Measurements from ENCODE around the gene PTH.

Gene PTH

DNA sequence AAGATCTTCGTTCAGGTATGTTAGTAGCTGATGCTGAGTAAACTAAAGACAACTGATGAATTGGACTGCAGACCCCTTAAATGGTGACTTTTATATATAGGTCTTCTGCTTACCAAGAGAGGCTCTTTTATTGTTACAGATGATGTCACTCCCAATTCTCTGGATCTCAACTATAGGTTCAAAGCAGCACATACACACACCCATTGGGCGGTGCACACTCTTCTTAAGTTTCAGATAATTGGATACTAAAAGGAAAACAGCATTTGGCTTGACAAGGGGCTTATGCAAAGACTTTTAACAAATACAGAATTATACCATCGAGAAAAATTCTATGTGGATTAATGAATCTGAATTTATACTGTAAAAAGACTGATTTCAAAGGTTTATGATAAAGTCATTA lies at the start of gene PTH:
Gene PTH (minus strand): TSS at position 69 of the 400 bp plus-strand sequence. CDS start 3,142 bp downstream, outside the sequence.
- no peak within 1 kb of the TSS for H3K27ac ChIP-seq (ENCODE audit: low read length)
- no peak within 1 kb of the TSS for H3K9ac ChIP-seq (ENCODE audit: low read depth, low read length)
- no peaks in the 10 kb centered on the region for H3K36me3 ChIP-seq (ENCODE audit: insufficient read depth, low read depth, low read length)
- no peaks in the 10 kb centered on the region for H3K4me1 ChIP-seq (ENCODE audit: insufficient read depth, low read length)
- H3K27me3 ChIP-seq (ENCODE audit: insufficient read depth, low read length): no peaks in the 10 kb centered on the region
- H3K4me3 ChIP-seq (ENCODE audit: low read length): no peak within 1 kb of the TSS
- no peaks in the 10 kb centered on the region for H3K9me3 ChIP-seq (ENCODE audit: insufficient read depth, low read depth, low read length)

DNA sequence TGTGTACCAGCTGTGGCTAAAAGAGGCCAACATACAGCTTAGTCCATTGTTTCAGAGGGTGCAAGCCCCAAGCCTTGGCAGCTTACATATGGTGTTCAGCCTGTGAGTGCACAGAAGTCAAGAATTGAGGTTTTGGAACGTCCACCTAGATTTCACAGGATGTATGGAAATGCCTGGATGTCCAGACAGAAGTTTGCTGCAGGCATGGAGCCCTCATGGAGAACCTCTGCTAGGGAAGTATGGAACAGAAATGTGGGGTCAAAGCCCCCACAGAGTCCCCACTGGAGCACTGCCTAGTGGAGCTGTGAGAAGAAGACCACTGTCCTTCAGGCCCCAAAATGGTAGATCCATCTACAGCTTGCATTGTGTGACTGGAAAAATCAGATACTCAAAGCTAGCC lies 42.2 kb upstream of the PTH start:
- Histone ChIP-seq H3K27ac (ENCODE audit: low read length) (no peak overlapping the region), H3K27me3 (ENCODE audit: insufficient read depth, low read length) (no peaks in the 10 kb centered on the region), H3K36me3 (ENCODE audit: insufficient read depth, low read depth, low read length) (no peaks in the 10 kb centered on the region), H3K9ac (ENCODE audit: low read depth, low read length) (no peak overlapping the region), H3K9me3 (ENCODE audit: insufficient read depth, low read depth, low read length) (peaks cover 26% of the 10 kb centered on the region), H3K4me3 (ENCODE audit: low read length) (no peak overlapping the region), H3K4me1 (ENCODE audit: insufficient read depth, low read length) (no peaks in the 10 kb centered on the region)

DNA sequence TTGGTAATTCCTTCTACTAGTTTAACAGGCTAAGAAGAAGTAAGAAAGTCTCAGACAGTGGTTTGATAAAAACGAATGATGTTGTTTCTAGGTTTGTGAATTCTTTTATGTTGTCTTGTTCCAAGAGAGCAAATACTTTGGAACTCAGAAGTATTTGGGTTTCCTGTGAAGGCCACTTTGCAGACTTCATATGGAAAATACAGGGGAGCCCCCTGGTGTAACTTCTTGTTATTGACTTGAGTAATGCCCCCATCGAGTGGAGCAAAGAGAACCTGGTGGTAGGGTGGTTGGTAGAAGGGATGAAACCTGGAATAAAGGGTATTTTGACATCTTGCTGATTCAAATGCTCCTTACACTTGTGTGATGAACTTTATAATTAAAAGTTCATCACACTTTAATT lies 40.0 kb upstream of the PTH start:
- H3K36me3 ChIP-seq (ENCODE audit: insufficient read depth, low read depth, low read length): no peaks in the 10 kb centered on the region
- no peak overlapping the region for H3K4me3 ChIP-seq (ENCODE audit: low read length)
- no peak overlapping the region for H3K27ac ChIP-seq (ENCODE audit: low read length)
- H3K9me3 ChIP-seq (ENCODE audit: insufficient read depth, low read depth, low read length): peaks cover 25% of the 10 kb centered on the region; the same call in 1 of the 2 replicates
- no peaks in the 10 kb centered on the region for H3K27me3 ChIP-seq (ENCODE audit: insufficient read depth, low read length)
- no peak overlapping the region for H3K9ac ChIP-seq (ENCODE audit: low read depth, low read length)
- no peaks in the 10 kb centered on the region for H3K4me1 ChIP-seq (ENCODE audit: insufficient read depth, low read length)

DNA sequence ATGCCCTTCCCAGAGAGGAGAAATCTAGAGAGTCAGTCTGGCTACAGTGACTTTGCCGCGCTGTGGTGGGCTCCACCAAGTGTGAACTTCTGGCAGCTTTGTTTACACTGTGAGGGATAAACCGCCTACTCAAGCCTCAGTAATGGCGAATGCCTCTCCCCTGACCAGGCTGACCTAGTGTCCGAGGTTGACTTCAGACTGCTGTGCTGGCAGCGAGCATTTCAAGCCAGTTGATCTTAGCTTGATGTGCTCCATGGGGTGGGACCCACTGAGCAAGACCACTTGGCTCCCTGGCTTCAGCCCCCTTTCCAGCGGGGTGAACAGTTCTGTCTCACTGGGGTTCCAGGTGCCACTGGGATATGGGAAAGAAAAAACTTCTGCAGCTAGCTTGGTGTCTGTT lies 38.6 kb upstream of the PTH start:
- Histone ChIP-seq H3K9ac (ENCODE audit: low read depth, low read length) (no peak overlapping the region), H3K36me3 (ENCODE audit: insufficient read depth, low read depth, low read length) (no peaks in the 10 kb centered on the region), H3K27ac (ENCODE audit: low read length) (no peak overlapping the region), H3K27me3 (ENCODE audit: insufficient read depth, low read length) (no peaks in the 10 kb centered on the region), H3K4me1 (ENCODE audit: insufficient read depth, low read length) (no peaks in the 10 kb centered on the region), H3K4me3 (ENCODE audit: low read length) (no peak overlapping the region), H3K9me3 (ENCODE audit: insufficient read depth, low read depth, low read length) (peaks cover 23% of the 10 kb centered on the region; the same call in 1 of the 2 replicates)

DNA sequence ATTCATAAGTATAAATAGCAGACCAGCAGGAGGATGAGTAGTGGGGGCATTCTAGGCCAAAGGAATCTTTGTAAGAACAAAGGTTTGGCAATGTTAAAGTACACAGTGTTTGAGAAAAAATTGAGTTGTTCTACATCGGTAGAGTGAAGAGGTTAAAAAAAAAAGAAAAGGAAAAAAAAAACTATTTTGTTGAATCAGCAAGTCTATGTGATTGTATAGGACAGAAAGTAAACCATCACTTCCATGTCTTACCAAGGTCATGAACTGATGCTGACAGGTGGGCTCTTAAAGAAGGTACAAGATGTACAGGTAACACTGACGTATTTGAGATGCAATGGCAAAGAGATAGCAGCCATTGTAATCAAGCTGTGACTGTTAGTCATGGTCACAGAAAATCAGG lies 29.5 kb upstream of the PTH start:
- Histone ChIP-seq H3K9ac (ENCODE audit: low read depth, low read length) (no peak overlapping the region), H3K36me3 (ENCODE audit: insufficient read depth, low read depth, low read length) (no peaks in the 10 kb centered on the region), H3K9me3 (ENCODE audit: insufficient read depth, low read depth, low read length) (no peaks in the 10 kb centered on the region), H3K4me3 (ENCODE audit: low read length) (no peak overlapping the region), H3K4me1 (ENCODE audit: insufficient read depth, low read length) (no peaks in the 10 kb centered on the region), H3K27ac (ENCODE audit: low read length) (no peak overlapping the region), H3K27me3 (ENCODE audit: insufficient read depth, low read length) (no peaks in the 10 kb centered on the region)

DNA sequence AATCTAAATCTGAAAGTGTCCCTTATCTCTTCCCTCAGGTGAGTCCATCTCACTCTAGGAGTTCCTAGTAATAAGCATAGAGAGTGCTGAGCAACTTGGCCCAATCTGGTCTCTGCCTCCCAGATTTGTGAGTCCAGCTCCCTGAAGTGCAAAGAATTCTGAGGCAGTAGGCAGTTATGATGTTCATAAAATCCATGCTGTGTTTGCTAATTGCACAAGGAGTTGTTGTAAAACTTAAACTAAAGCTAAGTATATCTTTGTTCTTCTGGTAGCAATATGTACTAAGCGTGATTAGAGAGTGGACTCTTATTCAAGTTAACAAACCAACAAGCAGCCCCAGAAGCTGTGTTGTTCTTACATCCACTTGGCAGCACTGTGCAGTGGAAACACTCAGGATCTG lies 7.6 kb upstream of the PTH start:
- H3K9me3 ChIP-seq (ENCODE audit: insufficient read depth, low read depth, low read length): no peaks in the 10 kb centered on the region
- no peaks in the 10 kb centered on the region for H3K4me1 ChIP-seq (ENCODE audit: insufficient read depth, low read length)
- H3K27ac ChIP-seq (ENCODE audit: low read length): no peak overlapping the region
- H3K4me3 ChIP-seq (ENCODE audit: low read length): no peak overlapping the region
- no peaks in the 10 kb centered on the region for H3K36me3 ChIP-seq (ENCODE audit: insufficient read depth, low read depth, low read length)
- H3K9ac ChIP-seq (ENCODE audit: low read depth, low read length): no peak overlapping the region
- H3K27me3 ChIP-seq (ENCODE audit: insufficient read depth, low read length): no peaks in the 10 kb centered on the region

DNA sequence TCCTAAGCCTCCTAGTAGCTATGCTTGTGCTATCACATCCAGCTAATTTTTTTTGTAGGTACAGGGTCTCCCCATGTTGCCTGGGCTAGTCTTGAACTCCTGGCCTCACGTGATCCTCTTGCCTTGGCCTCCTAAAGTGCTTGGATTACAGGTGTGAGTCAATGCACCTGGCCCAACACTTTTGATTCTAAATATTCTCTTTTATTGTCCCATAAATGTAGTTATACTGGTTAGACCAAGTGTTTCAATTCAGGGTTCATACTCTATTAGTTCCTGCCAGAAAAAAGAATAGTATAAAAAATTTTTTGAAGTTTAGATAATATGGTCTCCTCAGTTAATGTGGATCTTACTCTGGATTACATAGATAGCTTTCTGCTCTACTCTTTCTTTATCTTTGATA lies 6.7 kb upstream of the PTH start:
- Histone ChIP-seq H3K4me3 (ENCODE audit: low read length) (no peak overlapping the region), H3K27me3 (ENCODE audit: insufficient read depth, low read length) (no peaks in the 10 kb centered on the region), H3K9ac (ENCODE audit: low read depth, low read length) (no peak overlapping the region), H3K4me1 (ENCODE audit: insufficient read depth, low read length) (no peaks in the 10 kb centered on the region), H3K27ac (ENCODE audit: low read length) (no peak overlapping the region), H3K9me3 (ENCODE audit: insufficient read depth, low read depth, low read length) (no peaks in the 10 kb centered on the region), H3K36me3 (ENCODE audit: insufficient read depth, low read depth, low read length) (no peaks in the 10 kb centered on the region)

DNA sequence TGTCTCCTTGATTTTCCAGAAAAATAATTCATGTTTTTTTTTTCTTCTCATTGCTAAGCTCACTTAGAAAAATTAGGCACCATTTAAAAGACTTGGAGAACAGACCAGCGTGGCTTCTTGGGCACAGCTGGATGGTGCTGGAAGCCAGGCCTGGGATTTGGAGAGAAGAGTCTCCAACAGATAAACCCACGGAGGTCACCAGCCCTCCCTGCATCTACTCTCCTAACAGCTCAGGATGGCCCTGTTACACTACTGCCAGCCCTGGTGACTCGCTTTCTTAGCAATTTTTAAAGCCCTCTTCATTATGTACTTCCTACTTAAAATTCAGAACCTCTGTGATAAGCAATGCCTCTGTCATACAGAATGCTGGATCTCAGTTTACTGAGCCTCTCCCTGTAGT lies 1.7 kb downstream of the PTH start:
- no peaks in the 10 kb centered on the region for H3K9me3 ChIP-seq (ENCODE audit: insufficient read depth, low read depth, low read length)
- H3K36me3 ChIP-seq (ENCODE audit: insufficient read depth, low read depth, low read length): no peaks in the 10 kb centered on the region
- H3K4me3 ChIP-seq (ENCODE audit: low read length): no peak overlapping the region
- no peaks in the 10 kb centered on the region for H3K4me1 ChIP-seq (ENCODE audit: insufficient read depth, low read length)
- H3K27ac ChIP-seq (ENCODE audit: low read length): no peak overlapping the region
- no peak overlapping the region for H3K9ac ChIP-seq (ENCODE audit: low read depth, low read length)
- no peaks in the 10 kb centered on the region for H3K27me3 ChIP-seq (ENCODE audit: insufficient read depth, low read length)

DNA sequence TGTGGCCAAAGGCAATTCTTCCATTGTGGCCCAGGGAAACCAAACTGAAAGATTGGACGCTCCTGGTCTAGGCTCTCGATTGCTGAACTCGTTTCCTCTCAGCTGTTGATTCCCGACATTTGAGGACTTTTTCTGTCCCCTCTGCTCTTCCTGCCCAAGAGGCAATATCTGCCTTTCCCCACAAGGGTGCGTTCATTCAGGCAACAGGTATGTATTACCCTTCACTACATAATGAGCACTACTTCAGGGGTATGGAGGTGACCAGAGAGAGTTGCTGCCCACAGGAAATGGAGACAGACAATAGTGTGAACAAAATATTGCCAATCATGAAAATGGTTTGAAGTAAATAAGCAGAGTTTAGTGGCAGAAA lies 8.2 kb downstream of the PTH start:
- H3K27me3 ChIP-seq (ENCODE audit: insufficient read depth, low read length): no peaks in the 10 kb centered on the region
- H3K9me3 ChIP-seq (ENCODE audit: insufficient read depth, low read depth, low read length): no peaks in the 10 kb centered on the region
- H3K4me3 ChIP-seq (ENCODE audit: low read length): no peak overlapping the region
- H3K4me1 ChIP-seq (ENCODE audit: insufficient read depth, low read length): no peaks in the 10 kb centered on the region
- H3K27ac ChIP-seq (ENCODE audit: low read length): no peak overlapping the region
- H3K36me3 ChIP-seq (ENCODE audit: insufficient read depth, low read depth, low read length): no peaks in the 10 kb centered on the region
- H3K9ac ChIP-seq (ENCODE audit: low read depth, low read length): no peak overlapping the region

DNA sequence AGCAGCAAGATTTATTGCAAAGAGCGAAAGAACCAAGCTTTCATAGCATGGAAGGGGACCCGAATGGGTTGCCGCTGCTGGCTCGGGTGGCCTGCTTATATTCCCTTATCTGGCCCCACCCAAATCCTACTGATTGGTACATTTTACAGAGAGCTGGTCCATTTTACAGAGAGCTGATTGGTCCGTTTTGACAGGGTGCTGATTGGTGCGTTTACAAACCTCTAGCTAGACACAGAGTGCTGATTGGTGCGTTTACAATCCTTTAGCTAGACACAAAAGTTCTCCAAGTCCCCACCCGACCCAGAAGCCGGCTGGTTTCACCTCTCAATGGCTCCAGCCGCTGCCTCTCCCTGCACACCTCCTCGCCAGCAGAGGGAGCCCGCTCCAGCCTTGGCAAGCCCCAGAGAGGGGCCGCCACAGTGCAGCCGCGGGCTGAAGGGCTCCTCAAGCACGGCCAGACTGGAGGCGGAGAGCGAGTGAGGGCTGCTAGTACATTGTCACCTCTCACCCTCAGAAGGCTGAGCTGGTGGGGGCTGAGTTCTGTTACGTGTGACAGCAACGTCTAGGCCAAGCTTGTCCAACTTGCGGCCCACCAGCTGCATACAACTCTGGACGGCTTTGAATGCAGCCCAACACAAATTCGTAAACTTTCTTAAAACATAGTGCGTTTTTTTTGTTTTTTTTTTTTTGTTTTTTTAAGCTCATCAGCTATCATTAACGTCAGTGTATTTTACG lies 8.7 kb downstream of the PTH start:
- H3K9ac ChIP-seq (ENCODE audit: low read depth, low read length): no peak overlapping the region
- no peaks in the 10 kb centered on the region for H3K9me3 ChIP-seq (ENCODE audit: insufficient read depth, low read depth, low read length)
- H3K27me3 ChIP-seq (ENCODE audit: insufficient read depth, low read length): no peaks in the 10 kb centered on the region
- H3K4me1 ChIP-seq (ENCODE audit: insufficient read depth, low read length): no peaks in the 10 kb centered on the region
- no peaks in the 10 kb centered on the region for H3K36me3 ChIP-seq (ENCODE audit: insufficient read depth, low read depth, low read length)
- no peak overlapping the region for H3K27ac ChIP-seq (ENCODE audit: low read length)
- H3K4me3 ChIP-seq (ENCODE audit: low read length): no peak overlapping the region

DNA sequence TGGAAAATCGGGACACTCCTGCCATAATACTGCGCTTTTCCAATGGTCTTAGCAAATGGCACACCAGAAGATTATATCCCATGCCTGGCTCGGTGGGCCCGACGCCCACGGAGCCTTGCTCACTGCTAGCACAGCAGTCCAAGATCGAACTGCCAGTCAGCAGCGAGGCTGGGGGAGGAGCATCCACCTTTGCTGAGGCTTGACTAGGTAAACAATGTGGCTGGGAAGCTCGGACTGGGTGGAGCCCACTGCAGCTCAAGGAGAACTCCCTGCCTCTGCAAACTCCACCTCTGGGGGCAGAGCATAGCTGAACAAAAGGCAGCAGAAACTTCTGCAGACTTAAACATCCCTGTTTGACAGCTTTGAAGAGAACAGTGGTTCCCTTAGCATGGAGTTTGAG lies 15.6 kb downstream of the PTH start:
- H3K27ac ChIP-seq (ENCODE audit: low read length): no peak overlapping the region
- H3K27me3 ChIP-seq (ENCODE audit: insufficient read depth, low read length): no peaks in the 10 kb centered on the region
- H3K4me1 ChIP-seq (ENCODE audit: insufficient read depth, low read length): no peaks in the 10 kb centered on the region
- H3K36me3 ChIP-seq (ENCODE audit: insufficient read depth, low read depth, low read length): no peaks in the 10 kb centered on the region
- peaks cover 10% of the 10 kb centered on the region; the same call in 1 of the 2 replicates for H3K9me3 ChIP-seq (ENCODE audit: insufficient read depth, low read depth, low read length)
- no peak overlapping the region for H3K4me3 ChIP-seq (ENCODE audit: low read length)
- H3K9ac ChIP-seq (ENCODE audit: low read depth, low read length): no peak overlapping the region

DNA sequence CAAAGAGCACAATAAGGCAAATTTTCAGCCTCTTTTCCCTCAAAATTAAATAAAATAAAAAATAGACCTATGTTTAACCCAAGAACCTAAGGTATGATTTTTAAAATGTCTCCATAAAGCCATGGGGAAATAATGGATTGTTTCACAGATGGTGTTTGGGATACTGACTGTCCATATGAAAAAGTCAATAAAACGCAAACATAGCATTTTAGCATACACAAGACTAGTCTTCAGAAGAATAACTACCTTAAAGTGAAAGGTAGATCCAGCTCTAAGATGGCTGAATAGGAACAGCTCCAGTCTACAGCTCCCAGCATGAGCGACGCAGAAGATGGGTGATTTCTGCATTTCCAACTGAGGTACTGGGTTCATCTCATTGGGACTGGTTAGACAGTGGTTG lies 16.1 kb downstream of the PTH start:
- H3K27ac ChIP-seq (ENCODE audit: low read length): no peak overlapping the region
- no peak overlapping the region for H3K4me3 ChIP-seq (ENCODE audit: low read length)
- H3K9ac ChIP-seq (ENCODE audit: low read depth, low read length): no peak overlapping the region
- no peaks in the 10 kb centered on the region for H3K27me3 ChIP-seq (ENCODE audit: insufficient read depth, low read length)
- no peaks in the 10 kb centered on the region for H3K36me3 ChIP-seq (ENCODE audit: insufficient read depth, low read depth, low read length)
- peaks cover 10% of the 10 kb centered on the region; the same call in 1 of the 2 replicates for H3K9me3 ChIP-seq (ENCODE audit: insufficient read depth, low read depth, low read length)
- no peaks in the 10 kb centered on the region for H3K4me1 ChIP-seq (ENCODE audit: insufficient read depth, low read length)

Data from iPS-20b (cell line).